CD4-positive, CD25-positive, alpha-beta regulatory T cell (primary cell): ENCODE data around the gene MALT1. TPM values are rescaled to one million over a fixed set of nuclear protein-coding genes. Genes with fewer than 3 reads are reported as not detected.
"Not testable (repeated sequence)": the region's sequence is repeated elsewhere in the genome, so short reads cannot be mapped to it uniquely, and the experiment has no call there.

Experiments
- ATAC-seq, 2 donors: fragments of 150-1000 bp; cut with Tn5 transposase; one replicate each; pipeline ENCODE4 v1.10.0; 2021; ENCODE audit warnings: low read depth in 2 of 2, moderate number of reproducible peaks in 2 of 2, moderate library complexity in 1 of 2
- DNase-seq, 3 donors: peaks; one replicate each; pipeline versions ENCODE4 v3.0.0 to v3.0.0-alpha.2; 2012 to 2022; ENCODE audit warnings: mixed read lengths in 1 of 3
- H3K27ac ChIP-seq: one replicate; pipeline ENCODE4 v1.7.0; 2013; ENCODE audit warnings: mild to moderate bottlenecking, low read length; ENCODE audit not compliant: insufficient read depth, poor library complexity, severe bottlenecking
- H3K27me3 ChIP-seq: one replicate; pipeline ENCODE4 v1.7.0; 2013; ENCODE audit warnings: low read length; ENCODE audit not compliant: control insufficient read depth, insufficient read depth
- H3K36me3 ChIP-seq: one replicate; pipeline ENCODE4 v1.7.0; 2013; ENCODE audit warnings: mild to moderate bottlenecking, low read length, moderate library complexity; ENCODE audit not compliant: control insufficient read depth, insufficient read depth
- H3K4me1 ChIP-seq: 2 replicates; pipeline ENCODE4 v1.7.0; 2013; ENCODE audit warnings: mild to moderate bottlenecking, low read length; ENCODE audit not compliant: insufficient read depth, control insufficient read depth, poor library complexity, severe bottlenecking
- H3K4me3 ChIP-seq: one replicate; pipeline ENCODE4 v1.7.0; 2013; ENCODE audit warnings: low read depth, mild to moderate bottlenecking, low read length, moderate library complexity
- H3K9me3 ChIP-seq, 2 experiments: 1 replicate in 1 of 2; 2 replicates in 1 of 2; pipeline ENCODE4 v1.7.0; 2013; ENCODE audit warnings: low read length in 2 of 2, mild to moderate bottlenecking in 1 of 2, moderate library complexity in 1 of 2; ENCODE audit not compliant: control insufficient read depth in 2 of 2
- H3K27ac Mint-ChIP-seq, 3 donors: one replicate each; pipeline ENCODE4 v1.8.0; 2020 to 2022; ENCODE audit warnings: mild to moderate bottlenecking in 3 of 3, mixed read lengths in 3 of 3, moderate library complexity in 2 of 3
- H3K27me3 Mint-ChIP-seq: one replicate; pipeline ENCODE4 v1.8.0; 2022; ENCODE audit warnings: mild to moderate bottlenecking, mixed read lengths
- H3K36me3 Mint-ChIP-seq: one replicate; pipeline ENCODE4 v1.8.0; 2020; ENCODE audit warnings: mixed read lengths
- H3K4me1 Mint-ChIP-seq, 4 donors: one replicate each; pipeline ENCODE4 v1.8.0; 2020 to 2022; ENCODE audit warnings: mixed read lengths in 4 of 4, mild to moderate bottlenecking in 1 of 4
- H3K4me3 Mint-ChIP-seq, 4 donors: one replicate each; pipeline ENCODE4 v1.8.0; 2020 to 2022; ENCODE audit warnings: mild to moderate bottlenecking in 4 of 4, mixed read lengths in 4 of 4, moderate library complexity in 3 of 4
- H3K9me3 Mint-ChIP-seq, 7 donors: one replicate each; pipeline ENCODE4 v1.8.0; 2020 to 2022; ENCODE audit warnings: mixed read lengths in 7 of 7, mild to moderate bottlenecking in 3 of 7, moderate library complexity in 2 of 7
- polyA plus RNA-seq, 4 donors: library from polyadenylated mRNA; unstranded; fragments of 300-500 nt; fragmentation: Illumina TruSeq; gene quantifications; one replicate each; pipeline ENCODE4 v1.2.3, GENCODE V29; 2021
- total RNA-seq: library from RNA; stranded (reverse); gene quantifications from one replicate; pipeline ENCODE4 v1.2.3, GENCODE V29; 2022

The MALT1 gene
- total and polyA plus RNA-seq, 5 donors from 2014 or later, result 39.4 to 99.0 (median 47.4) TPM

GRCh38 chr18:58748899-58749595 lies 77.8 kb downstream of the MALT1 start:
- Histone ChIP-seq H3K4me3 (no peak overlapping the region), H3K36me3 (peaks cover 66% of the 10 kb centered on the region), H3K9me3 (peaks cover 24 to 25% of the 10 kb centered on the region in 2 experiments), H3K27me3 (no peaks in the 10 kb centered on the region), H3K27ac (no peak overlapping the region), H3K4me1 (no peaks in the 10 kb centered on the region)
- no peaks in the 10 kb centered on the region for H3K4me1 Mint-ChIP-seq
- H3K27me3 Mint-ChIP-seq, result no peaks in the 10 kb centered on the region
- H3K4me3 Mint-ChIP-seq, result no peak overlapping the region
- H3K9me3 Mint-ChIP-seq, result peaks cover 2 to 22% (median 4%) of the 10 kb centered on the region in 7 donors
- DNase-seq (no peak), ATAC-seq (no peak)
- H3K36me3 Mint-ChIP-seq, result peaks cover 64% of the 10 kb centered on the region
- no peak overlapping the region for H3K27ac Mint-ChIP-seq

GRCh38 chr18:58753976-58754375 lies 82.7 kb downstream of the MALT1 start:
- no peak for ATAC-seq
- Mint-ChIP-seq H3K36me3 (peaks cover 20% of the 10 kb centered on the region), H3K4me1 (peaks cover 0 to 35% (median 21%) of the 10 kb centered on the region in 4 donors), H3K4me3 (no peak overlapping the region), H3K27me3 (peaks cover 8% of the 10 kb centered on the region), H3K27ac (peak overlapping the region in 2 of 3 donors; percentile 1 to 58), H3K9me3 (peaks cover 0 to 10% (median 0%) of the 10 kb centered on the region in 7 donors)
- Histone ChIP-seq H3K4me3 (no peak overlapping the region), H3K9me3 (peaks cover 6 to 7% of the 10 kb centered on the region in 2 experiments), H3K4me1 (peaks cover 8% of the 10 kb centered on the region), H3K27ac (no peak overlapping the region), H3K36me3 (peaks cover 18% of the 10 kb centered on the region), H3K27me3 (no peaks in the 10 kb centered on the region)
- no peak for DNase-seq

GRCh38 chr18:58754544-58755068 lies 83.3 kb downstream of the MALT1 start:
- Histone ChIP-seq H3K4me3 (no peak overlapping the region), H3K27me3 (no peaks in the 10 kb centered on the region), H3K9me3 (peaks cover under 1% of the 10 kb centered on the region in 2 experiments), H3K36me3 (peaks cover 11% of the 10 kb centered on the region), H3K4me1 (peaks cover 8% of the 10 kb centered on the region), H3K27ac (no peak overlapping the region)
- Mint-ChIP-seq H3K9me3 (peaks cover 0 to 7% (median 0%) of the 10 kb centered on the region in 7 donors), H3K36me3 (peaks cover 14% of the 10 kb centered on the region), H3K27ac (peak overlapping the region; percentile 54 to 77 (median 60)), H3K4me3 (no peak overlapping the region), H3K4me1 (peaks cover 0 to 35% (median 21%) of the 10 kb centered on the region in 4 donors), H3K27me3 (peaks cover 8% of the 10 kb centered on the region)
- no peak for ATAC-seq
- no peak for DNase-seq

- peaks cover 5% of the 10 kb centered on the region for H3K36me3 Mint-ChIP-seq
- peak overlapping the region; percentile 60 to 92 (median 77) for H3K27ac Mint-ChIP-seq
- peaks cover 0 to 35% (median 21%) of the 10 kb centered on the region in 4 donors for H3K4me1 Mint-ChIP-seq
- ATAC-seq (peak in 1 of 2 donors; percentile 26), DNase-seq (peak in 1 of 3 donors; percentile 30)
- peaks cover 3% of the 10 kb centered on the region for H3K36me3 ChIP-seq
- no peak overlapping the region for H3K4me3 Mint-ChIP-seq
- peaks cover 8% of the 10 kb centered on the region for H3K4me1 ChIP-seq
- no peaks in the 10 kb centered on the region for H3K9me3 Mint-ChIP-seq
- no peak overlapping the region for H3K4me3 ChIP-seq
- H3K27me3 Mint-ChIP-seq, result peaks cover 8% of the 10 kb centered on the region
- no peak overlapping the region for H3K27ac ChIP-seq
- no peaks in the 10 kb centered on the region for H3K9me3 ChIP-seq
- H3K27me3 ChIP-seq, result no peaks in the 10 kb centered on the region
These were observed 84.2 kb downstream of the MALT1 start for GRCh38 chr18:58755304-58756010.

- Histone ChIP-seq H3K4me1 (peaks cover 8% of the 10 kb centered on the region), H3K9me3 (no peaks in the 10 kb centered on the region), H3K27ac (no peak overlapping the region), H3K36me3 (no peaks in the 10 kb centered on the region), H3K4me3 (no peak overlapping the region), H3K27me3 (no peaks in the 10 kb centered on the region)
- DNase-seq (no peak), ATAC-seq (no peak)
- Mint-ChIP-seq H3K36me3 (no peaks in the 10 kb centered on the region), H3K27me3 (peaks cover 8% of the 10 kb centered on the region), H3K4me1 (peaks cover 0 to 35% (median 22%) of the 10 kb centered on the region in 4 donors), H3K27ac (peak overlapping the region in 2 of 3 donors; percentile 51 to 60), H3K4me3 (no peak overlapping the region), H3K9me3 (no peaks in the 10 kb centered on the region)
These were observed 84.9 kb downstream of the MALT1 start for GRCh38 chr18:58756148-58756547.

- Histone ChIP-seq H3K4me3 (no peak overlapping the region), H3K9me3 (no peaks in the 10 kb centered on the region), H3K4me1 (peaks cover 8% of the 10 kb centered on the region), H3K27me3 (no peaks in the 10 kb centered on the region), H3K27ac (no peak overlapping the region), H3K36me3 (no peaks in the 10 kb centered on the region)
- ATAC-seq (no peak), DNase-seq (no peak)
- Mint-ChIP-seq H3K27ac (peak overlapping the region in 2 of 3 donors; percentile 51 to 60), H3K27me3 (peaks cover 8% of the 10 kb centered on the region), H3K4me1 (peaks cover 5 to 35% (median 27%) of the 10 kb centered on the region in 4 donors), H3K4me3 (no peak overlapping the region), H3K36me3 (no peaks in the 10 kb centered on the region), H3K9me3 (no peaks in the 10 kb centered on the region)
These were observed 85.5 kb downstream of the MALT1 start for GRCh38 chr18:58756596-58757240.

- not testable (repeated sequence) for H3K4me3 ChIP-seq, H3K27me3 Mint-ChIP-seq, DNase-seq, ATAC-seq, H3K27me3 ChIP-seq, H3K27ac ChIP-seq, H3K36me3 Mint-ChIP-seq, H3K36me3 ChIP-seq, H3K27ac Mint-ChIP-seq, H3K4me3 Mint-ChIP-seq, H3K9me3 Mint-ChIP-seq, H3K4me1 ChIP-seq, H3K9me3 ChIP-seq
- peaks cover 5 to 35% (median 27%) of the 10 kb centered on the region in 4 donors for H3K4me1 Mint-ChIP-seq
These were observed 86.1 kb downstream of the MALT1 start for GRCh38 chr18:58757351-58757750.
